ENCODE data around the gene MANBA.

Gene MANBA

GRCh38 chr4:102693861-102694260 lies 66.9 kb downstream of the MANBA start:
- TF ChIP-seq CTCF (conservative IDR thresholded peaks at IDR 0.05; ENCODE audit: control insufficient read depth, insufficient read depth, low read depth, low read length), result no peak
- no peak for DNase-seq (ENCODE audit: low read depth)
- no peak overlapping the region for H3K4me3 ChIP-seq (ENCODE audit: control insufficient read depth, low read depth, low read length)

DNA sequence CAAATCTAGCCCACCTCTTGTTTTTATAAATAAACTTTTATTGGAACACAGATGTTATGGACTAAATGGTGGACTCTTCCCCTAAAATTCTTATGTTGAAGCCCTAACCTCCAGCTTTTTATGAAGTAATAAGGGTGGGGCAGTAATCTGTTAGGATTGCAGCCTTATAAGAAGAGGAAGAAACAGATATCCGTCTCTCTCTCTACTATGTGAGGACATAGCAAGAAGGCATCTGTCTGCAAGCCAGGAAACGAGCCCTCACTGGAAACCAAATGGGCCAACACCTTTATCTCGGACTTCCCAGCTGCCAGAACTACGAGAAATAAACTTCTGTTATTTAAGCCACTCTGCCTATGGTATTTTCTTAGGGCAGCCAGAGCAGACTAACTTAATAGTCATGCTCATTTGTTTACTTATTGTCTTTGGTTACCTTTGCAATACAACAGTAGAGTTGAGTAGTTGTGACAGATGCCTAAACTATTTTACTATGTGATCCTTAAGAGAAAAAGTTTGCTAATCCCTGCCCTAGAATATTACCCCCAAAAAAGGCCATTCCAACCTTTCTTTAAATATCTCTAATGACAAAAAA lies 67.4 kb downstream of the MANBA start:
- no peak overlapping the region for H3K4me3 ChIP-seq (ENCODE audit: control insufficient read depth, low read depth, low read length)
- TF ChIP-seq CTCF (conservative IDR thresholded peaks at IDR 0.05; ENCODE audit: control insufficient read depth, insufficient read depth, low read depth, low read length), result no peak
- no peak for DNase-seq (ENCODE audit: low read depth)

- no peak overlapping the region for H3K4me3 ChIP-seq (ENCODE audit: control insufficient read depth, low read depth, low read length)
- no peak for TF ChIP-seq CTCF (conservative IDR thresholded peaks at IDR 0.05; ENCODE audit: control insufficient read depth, insufficient read depth, low read depth, low read length)
- DNase-seq (ENCODE audit: low read depth), result no peak
These were observed 68.3 kb downstream of the MANBA start for GRCh38 chr4:102692474-102692873.

- no peak for TF ChIP-seq CTCF (conservative IDR thresholded peaks at IDR 0.05; ENCODE audit: control insufficient read depth, insufficient read depth, low read depth, low read length)
- peak; percentile 10 for DNase-seq (ENCODE audit: low read depth)
- no peak overlapping the region for H3K4me3 ChIP-seq (ENCODE audit: control insufficient read depth, low read depth, low read length)
These were observed 72.8 kb downstream of the MANBA start for GRCh38 chr4:102687982-102688433.

GRCh38 chr4:102687373-102687981 lies 73.3 kb downstream of the MANBA start:
- TF ChIP-seq CTCF (conservative IDR thresholded peaks at IDR 0.05; ENCODE audit: control insufficient read depth, insufficient read depth, low read depth, low read length), result no peak
- H3K4me3 ChIP-seq (ENCODE audit: control insufficient read depth, low read depth, low read length), result no peak overlapping the region
- DNase-seq (ENCODE audit: low read depth), result peak; percentile 36

DNA sequence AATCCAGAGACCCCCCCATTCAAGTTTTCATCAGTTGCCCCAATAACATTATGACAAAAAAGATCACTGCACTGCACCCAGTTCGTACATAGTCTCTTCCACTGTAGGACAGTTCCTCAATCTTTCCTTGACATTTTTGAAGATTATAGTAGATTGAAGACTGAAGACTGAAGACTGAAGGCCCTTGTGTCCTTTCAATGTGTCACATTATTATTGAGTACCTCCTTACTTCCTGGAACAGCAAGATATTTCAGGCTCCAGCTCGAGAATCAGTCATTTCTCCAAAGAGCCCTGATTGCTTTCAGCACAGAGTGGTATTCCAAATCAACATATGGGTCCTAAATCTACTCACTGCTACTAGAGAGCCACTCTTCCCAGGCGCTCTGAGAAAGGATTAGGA lies 75.0 kb downstream of the MANBA start:
- DNase-seq (ENCODE audit: low read depth), result no peak
- no peak overlapping the region for H3K4me3 ChIP-seq (ENCODE audit: control insufficient read depth, low read depth, low read length)
- no peak for TF ChIP-seq CTCF (conservative IDR thresholded peaks at IDR 0.05; ENCODE audit: control insufficient read depth, insufficient read depth, low read depth, low read length)

Measured in fibroblast of mammary gland (primary cell).